Chondrocyte (in vitro differentiated cells): ENCODE data around the gene PAM. TPM values are rescaled to one million over a fixed set of nuclear protein-coding genes. Genes with fewer than 3 reads are reported as not detected.
A peak's percentile ranks its signal among the peaks of the same experiment; 100 is the strongest.

ENCODE experiments used
- DNase-seq: peaks from one replicate; pipeline ENCODE4 v3.0.0; 2021; ENCODE audit warnings: mixed read lengths, low spot score
- H3K27ac Mint-ChIP-seq: one replicate; pipeline ENCODE4 v1.8.0; 2021; ENCODE audit warnings: mild to moderate bottlenecking, moderate library complexity, mixed read lengths; ENCODE audit not compliant: unreplicated experiment
- H3K27me3 Mint-ChIP-seq: 2 replicates; pipeline ENCODE4 v1.8.0; 2021; ENCODE audit warnings: low read depth, mixed read lengths
- H3K36me3 Mint-ChIP-seq: 2 replicates; pipeline ENCODE4 v1.8.0; 2021; ENCODE audit warnings: low read depth, mixed read lengths
- H3K4me1 Mint-ChIP-seq: 2 replicates; pipeline ENCODE4 v1.8.0; 2021; ENCODE audit warnings: low read depth, mild to moderate bottlenecking, mixed read lengths
- H3K4me3 Mint-ChIP-seq: one replicate; pipeline ENCODE4 v1.8.0; 2021; ENCODE audit warnings: mild to moderate bottlenecking, moderate library complexity, mixed read lengths; ENCODE audit not compliant: unreplicated experiment
- H3K9me3 Mint-ChIP-seq: 2 replicates; pipeline ENCODE4 v1.8.0; 2021; ENCODE audit warnings: low read depth, mixed read lengths
- total RNA-seq: library from RNA; stranded (reverse); gene quantifications from 3 replicates; pipeline ENCODE4 v1.2.1, GENCODE V29; 2021
- TF ChIP-seq, protein P1 (sequence below): fragments of 200-600 bp; sonication (generic); IDR thresholded peaks from 2 replicates; pipeline ENCODE4 v1.5.0; 2021; ENCODE audit warnings: antibody characterized with exemption, mild to moderate bottlenecking, moderate library complexity

The PAM gene
- total RNA-seq, 1 donor from 2014 or later, result 293 TPM

- Mint-ChIP-seq H3K9me3 (no peaks in the 10 kb centered on the region), H3K4me1 (peaks cover 29% of the 10 kb centered on the region), H3K27ac (peak overlapping the region; percentile 94), H3K4me3 (peak overlapping the region; percentile 68), H3K27me3 (no peaks in the 10 kb centered on the region), H3K36me3 (peaks cover 8% of the 10 kb centered on the region)
- TF ChIP-seq, protein P1, sequence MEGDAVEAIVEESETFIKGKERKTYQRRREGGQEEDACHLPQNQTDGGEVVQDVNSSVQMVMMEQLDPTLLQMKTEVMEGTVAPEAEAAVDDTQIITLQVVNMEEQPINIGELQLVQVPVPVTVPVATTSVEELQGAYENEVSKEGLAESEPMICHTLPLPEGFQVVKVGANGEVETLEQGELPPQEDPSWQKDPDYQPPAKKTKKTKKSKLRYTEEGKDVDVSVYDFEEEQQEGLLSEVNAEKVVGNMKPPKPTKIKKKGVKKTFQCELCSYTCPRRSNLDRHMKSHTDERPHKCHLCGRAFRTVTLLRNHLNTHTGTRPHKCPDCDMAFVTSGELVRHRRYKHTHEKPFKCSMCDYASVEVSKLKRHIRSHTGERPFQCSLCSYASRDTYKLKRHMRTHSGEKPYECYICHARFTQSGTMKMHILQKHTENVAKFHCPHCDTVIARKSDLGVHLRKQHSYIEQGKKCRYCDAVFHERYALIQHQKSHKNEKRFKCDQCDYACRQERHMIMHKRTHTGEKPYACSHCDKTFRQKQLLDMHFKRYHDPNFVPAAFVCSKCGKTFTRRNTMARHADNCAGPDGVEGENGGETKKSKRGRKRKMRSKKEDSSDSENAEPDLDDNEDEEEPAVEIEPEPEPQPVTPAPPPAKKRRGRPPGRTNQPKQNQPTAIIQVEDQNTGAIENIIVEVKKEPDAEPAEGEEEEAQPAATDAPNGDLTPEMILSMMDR, result peak; percentile 46
- DNase-seq, result peak; percentile 70
Observed at GRCh38 chr5:102865510-102866236, 110.6 kb downstream of the PAM start.

GRCh38 chr5:102866237-102866600 is 111.1 kb downstream of the PAM start:
- Mint-ChIP-seq H3K4me1 (peaks cover 29% of the 10 kb centered on the region), H3K27me3 (no peaks in the 10 kb centered on the region), H3K36me3 (peaks cover 8% of the 10 kb centered on the region), H3K4me3 (peak overlapping the region; percentile 68), H3K27ac (peak overlapping the region; percentile 94), H3K9me3 (no peaks in the 10 kb centered on the region)
- no peak for DNase-seq
- TF ChIP-seq, protein P1, result peak; percentile 44

- DNase-seq, result no peak
- no peak overlapping the region for H3K4me3 Mint-ChIP-seq
- H3K27ac Mint-ChIP-seq, result no peak overlapping the region
- H3K27me3 Mint-ChIP-seq, result no peaks in the 10 kb centered on the region
- H3K36me3 Mint-ChIP-seq, result peaks cover 11% of the 10 kb centered on the region
- H3K4me1 Mint-ChIP-seq, result peaks cover 29% of the 10 kb centered on the region
- TF ChIP-seq, protein P1, result no peak
- H3K9me3 Mint-ChIP-seq, result no peaks in the 10 kb centered on the region
Observed at GRCh38 chr5:102867992-102868662, 113.0 kb downstream of the PAM start.

GRCh38 chr5:102869230-102869629 is 114.1 kb downstream of the PAM start:
- no peaks in the 10 kb centered on the region for H3K9me3 Mint-ChIP-seq
- peaks cover 29% of the 10 kb centered on the region for H3K4me1 Mint-ChIP-seq
- no peak for DNase-seq
- TF ChIP-seq, protein P1, result no peak
- peaks cover 12% of the 10 kb centered on the region for H3K36me3 Mint-ChIP-seq
- no peak overlapping the region for H3K4me3 Mint-ChIP-seq
- no peaks in the 10 kb centered on the region for H3K27me3 Mint-ChIP-seq
- no peak overlapping the region for H3K27ac Mint-ChIP-seq

DNA sequence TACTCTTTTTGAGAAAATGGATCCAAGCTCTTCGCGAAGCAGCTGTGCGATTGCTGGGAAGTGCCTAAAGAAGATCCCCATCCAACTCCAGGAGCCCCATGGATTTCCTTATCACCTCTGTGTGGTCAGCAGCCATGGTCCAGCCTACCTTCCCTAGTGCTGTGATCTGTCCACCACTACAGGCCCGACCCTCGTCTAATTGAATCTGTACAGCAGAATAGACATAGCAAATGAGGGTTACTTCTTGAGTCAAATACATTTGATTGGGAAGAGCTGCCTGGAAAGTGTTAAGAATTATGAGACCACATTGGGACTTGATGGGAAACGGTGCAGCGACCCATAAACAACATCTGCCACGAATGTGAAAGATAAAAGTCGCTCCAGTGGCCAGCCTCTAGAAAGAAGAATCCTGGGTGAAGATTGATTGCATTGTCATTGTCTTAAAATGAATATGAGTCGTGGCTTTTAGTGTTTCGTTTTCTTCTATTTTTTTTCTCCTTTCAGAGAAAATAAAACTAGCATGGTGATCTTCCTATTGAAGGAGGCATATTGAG is 118.4 kb downstream of the PAM start:
- Mint-ChIP-seq H3K36me3 (peaks cover 15% of the 10 kb centered on the region), H3K27ac (no peak overlapping the region), H3K4me1 (peaks cover 5% of the 10 kb centered on the region), H3K4me3 (no peak overlapping the region), H3K27me3 (no peaks in the 10 kb centered on the region), H3K9me3 (no peaks in the 10 kb centered on the region)
- no peak for DNase-seq
- TF ChIP-seq, protein P1, result no peak
